ENCODE measurements around the gene CD83. TPM values are rescaled to one million over a fixed set of nuclear protein-coding genes. Genes with fewer than 3 reads are reported as not detected.

The CD83 gene
- total and polyA plus RNA-seq, 2 of the 8 experiments (the other 6 are each of a cell fraction or from before 2014, with no cell fraction given), result 4.6 to 8.5 TPM

DNA sequence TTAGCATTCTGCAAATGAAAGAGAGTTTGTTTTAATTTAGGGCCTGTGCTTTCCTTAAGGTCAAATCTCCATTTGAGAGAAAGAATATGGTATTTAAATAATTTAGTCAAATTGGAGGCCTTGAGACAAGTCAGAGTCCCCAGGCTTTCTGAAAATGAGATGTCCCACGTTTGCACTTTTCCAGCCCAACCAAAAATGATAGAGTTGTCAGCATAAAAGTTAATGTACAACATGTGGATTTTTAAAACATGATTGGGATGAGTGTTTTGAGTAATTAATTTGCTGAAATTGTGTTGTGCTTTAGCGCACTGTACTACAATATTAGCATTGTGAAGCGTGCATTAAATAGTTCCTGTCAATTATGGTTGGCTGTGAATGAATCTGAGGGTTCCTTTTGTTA is 10.0 kb downstream of the CD83 start:
- no peak overlapping the region for H3K4me2 ChIP-seq (ENCODE audit: insufficient read depth in 1 of 2, low read depth in 2 of 2, low read length in 2 of 2)
- no peak overlapping the region for H3K27ac ChIP-seq (ENCODE audit: low read depth, low read length)
- no peak overlapping the region for H4K8ac ChIP-seq (ENCODE audit: extremely low read depth, insufficient read depth, low read length)
- H3K4ac ChIP-seq (replicated peaks; ENCODE audit: insufficient read length, low read depth, low read length), result no peak overlapping the region
- no peaks in the 10 kb centered on the region for H3K79me1 ChIP-seq (ENCODE audit: low read depth, low read length)
- H2BK5ac ChIP-seq (ENCODE audit: low read depth, low read length), result no peak overlapping the region
- H3K4me1 ChIP-seq (replicated peaks in 1 of 4; ENCODE audit: control insufficient read depth in 3 of 4, insufficient read depth in 4 of 4, low read length in 3 of 4), result peaks cover 4 to 19% (median 16%) of the 10 kb centered on the region in 4 experiments
- H3K79me2 ChIP-seq (ENCODE audit: control insufficient read depth in 1 of 2, insufficient read depth in 2 of 2, low read length in 2 of 2), result no peaks in the 10 kb centered on the region; a peak in 1 of 4 replicates
- no peak overlapping the region for H3K23ac ChIP-seq (ENCODE audit: insufficient read length)
- ChIA-PET CTCF (ENCODE audit: partially characterized antibody) (interaction anchor here (1.5 to 3.5 kb wide), 5 partner anchors 12 to 61 kb away, joined by 4 to 49 read pairs (median 7); no protein-coding TSS in a partner anchor), POLR2A (ENCODE audit: partially characterized antibody) (no interaction called here)
- no peak overlapping the region for H2AK5ac ChIP-seq (ENCODE audit: low read depth, low read length)
- H3K9ac ChIP-seq (replicated peaks in 1 of 4; ENCODE audit: extremely low read depth in 1 of 4, low read depth in 3 of 4, low read length in 3 of 4), result no peak overlapping the region
- no peak overlapping the region for H4K91ac ChIP-seq (replicated peaks; ENCODE audit: insufficient read length, low read length)
- H4K5ac ChIP-seq (ENCODE audit: insufficient read length, low read depth, low read length), result no peak overlapping the region
- H3K23me2 ChIP-seq (ENCODE audit: low read depth, low read length), result no peaks in the 10 kb centered on the region; the same call in 1 of the 2 replicates
- no peaks in the 10 kb centered on the region for H3K36me3 ChIP-seq (ENCODE audit: control insufficient read depth in 2 of 4, insufficient read depth in 4 of 4, low read length in 3 of 4)
- H3K18ac ChIP-seq (ENCODE audit: extremely low read depth, low read length), result no peak overlapping the region
- no peaks in the 10 kb centered on the region for H4K20me1 ChIP-seq (replicated peaks in 1 of 2; ENCODE audit: control insufficient read depth in 1 of 2, insufficient read depth in 2 of 2, low read length in 2 of 2)
- H3K27me3 ChIP-seq (replicated peaks in 1 of 4; ENCODE audit: control insufficient read depth in 3 of 4, extremely low read depth in 1 of 4, insufficient read depth in 3 of 4, low read length in 3 of 4), result no peaks in the 10 kb centered on the region; a peak in 1 of 7 replicates
- WGBS, 2 experiments (ENCODE audit: extremely low coverage in 1 of 2, insufficient coverage in 1 of 2, insufficient read length in 1 of 2, insufficient replicate concordance in 2 of 2, low coverage in 1 of 2, low lambda C conversion rate in 2 of 2, missing lambda C conversion rate in 1 of 2), result 80% methylated on average over 3 of the region's 3 CpGs; no CpG with 5 or more reads in 1 of the 2 experiments
- H2BK15ac ChIP-seq (ENCODE audit: low read length), result no peak overlapping the region
- H3K4me3 ChIP-seq (ENCODE audit: extremely low read depth in 1 of 4, insufficient read depth in 2 of 4, low read depth in 3 of 4, low read length in 4 of 4), result no peak overlapping the region
- no peak overlapping the region for H2BK12ac ChIP-seq (ENCODE audit: low read depth, low read length)
- H3K56ac ChIP-seq (replicated peaks; ENCODE audit: insufficient read length, low read depth, low read length), result no peak overlapping the region
- no peak overlapping the region for H2BK20ac ChIP-seq (ENCODE audit: low read length)
- H3K9me3 ChIP-seq (ENCODE audit: insufficient read depth in 2 of 2, low read depth in 1 of 2, low read length in 1 of 2), result no peaks in the 10 kb centered on the region
- H2AFZ ChIP-seq (ENCODE audit: low read length), result no peak overlapping the region
- FAIRE-seq (no peak), DNase-seq (ENCODE audit: low read depth in 1 of 2, low spot score in 2 of 2) (no peak)
- H3K14ac ChIP-seq (ENCODE audit: insufficient read length), result no peak overlapping the region
- H2BK120ac ChIP-seq (replicated peaks; ENCODE audit: low read depth, low read length), result no peak overlapping the region
- TF ChIP-seq KDM1A (IDR thresholded peaks at IDR 0.05; ENCODE audit: borderline replicate concordance, low read length), result no peak
- no peak for TF ChIP-seq SIX5 (IDR thresholded peaks at IDR 0.05; ENCODE audit: low read depth, low read length)
- TF ChIP-seq HDAC2 (IDR thresholded peaks at IDR 0.05; ENCODE audit: borderline replicate concordance in 1 of 2, low read depth in 2 of 2, low read length in 2 of 2), result no peak
- no peak for TF ChIP-seq SP1 (IDR thresholded peaks at IDR 0.05; ENCODE audit: low read depth, low read length)
- no peak for TF ChIP-seq SIRT6 (IDR thresholded peaks at IDR 0.05; ENCODE audit: low read length)
- no peak for TF ChIP-seq RBBP5 (IDR thresholded peaks at IDR 0.05; ENCODE audit: borderline replicate concordance, low read depth, low read length)
- no peak for TF ChIP-seq TAF7 (optimal IDR thresholded peaks at IDR 0.05; ENCODE audit: borderline replicate concordance, low read depth, low read length)
- TF ChIP-seq POLR2AphosphoS5 (IDR thresholded peaks at IDR 0.05; ENCODE audit: low read depth, low read length), result no peak
- TF ChIP-seq, protein P1, sequence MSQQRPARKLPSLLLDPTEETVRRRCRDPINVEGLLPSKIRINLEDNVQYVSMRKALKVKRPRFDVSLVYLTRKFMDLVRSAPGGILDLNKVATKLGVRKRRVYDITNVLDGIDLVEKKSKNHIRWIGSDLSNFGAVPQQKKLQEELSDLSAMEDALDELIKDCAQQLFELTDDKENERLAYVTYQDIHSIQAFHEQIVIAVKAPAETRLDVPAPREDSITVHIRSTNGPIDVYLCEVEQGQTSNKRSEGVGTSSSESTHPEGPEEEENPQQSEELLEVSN (IDR thresholded peaks at IDR 0.05), result no peak
- TF ChIP-seq CBX8 (IDR thresholded peaks at IDR 0.05; ENCODE audit: borderline replicate concordance, low read depth, low read length), result no peak
- no peak for TF ChIP-seq SAP30 (IDR thresholded peaks at IDR 0.05; ENCODE audit: insufficient read depth, insufficient replicate concordance, low read length)
- no peak for TF ChIP-seq EZH2 (IDR thresholded peaks at IDR 0.05; ENCODE audit: low read depth, low read length, severe bottlenecking)
